GM12878 (cell line): Measurements from ENCODE around the gene ETS1. TPM values are rescaled to one million over a fixed set of nuclear protein-coding genes. Genes with fewer than 3 reads are reported as not detected.

Experiments
- ZBTB4 ChIP-seq: fragments of 450-650 bp; formaldehyde crosslinking; IDR thresholded peaks from 2 replicates; pipeline ENCODE4 v1.4.0; 2022; ENCODE audit warnings: mild to moderate bottlenecking, moderate library complexity
- polyA plus RNA-seq, 11 experiments: library from polyadenylated mRNA; depleted of rRNA in 4 of 11; unstranded in 6 of 11; stranded (reverse) in 5 of 11; fragments of >200 nt; fragmentation: Nextera tagmentation in 4 of 11; fragmentation: Illumina TruSeq in 1 of 11; extraction: Ambion mirVana in 4 of 11; extraction: Trizol in 1 of 11; gene quantifications; 1 replicate in 1 of 11; 2 replicates in 10 of 11; pipeline versions ENCODE4 v1.2.1 to v1.2.3, GENCODE V29; 2011 to 2016; ENCODE audit warnings: inconsistent platforms in 2 of 11, missing spikeins in 2 of 11, low read depth in 1 of 11
- total RNA-seq, 4 experiments: library from RNA; depleted of rRNA in 3 of 4; stranded (reverse); fragments of >200 nt in 3 of 4; fragmentation: Illumina TruSeq in 1 of 4; extraction: Trizol in 1 of 4; gene quantifications; 2 replicates each; pipeline versions ENCODE4 v1.2.1 to v1.2.3, GENCODE V29; 2013 to 2021
- TF ChIP-seq, protein P1 (sequence below): fragments of 450-650 bp; IDR thresholded peaks from 2 replicates; pipeline ENCODE4 v1.6.1; 2017; ENCODE audit warnings: mild to moderate bottlenecking, moderate library complexity

Gene ETS1
- total and polyA plus RNA-seq, 10 of the 15 experiments (the other 5 are each of a cell fraction or from before 2014, with no cell fraction given), result 12.5 to 112 (median 55.5) TPM

DNA sequence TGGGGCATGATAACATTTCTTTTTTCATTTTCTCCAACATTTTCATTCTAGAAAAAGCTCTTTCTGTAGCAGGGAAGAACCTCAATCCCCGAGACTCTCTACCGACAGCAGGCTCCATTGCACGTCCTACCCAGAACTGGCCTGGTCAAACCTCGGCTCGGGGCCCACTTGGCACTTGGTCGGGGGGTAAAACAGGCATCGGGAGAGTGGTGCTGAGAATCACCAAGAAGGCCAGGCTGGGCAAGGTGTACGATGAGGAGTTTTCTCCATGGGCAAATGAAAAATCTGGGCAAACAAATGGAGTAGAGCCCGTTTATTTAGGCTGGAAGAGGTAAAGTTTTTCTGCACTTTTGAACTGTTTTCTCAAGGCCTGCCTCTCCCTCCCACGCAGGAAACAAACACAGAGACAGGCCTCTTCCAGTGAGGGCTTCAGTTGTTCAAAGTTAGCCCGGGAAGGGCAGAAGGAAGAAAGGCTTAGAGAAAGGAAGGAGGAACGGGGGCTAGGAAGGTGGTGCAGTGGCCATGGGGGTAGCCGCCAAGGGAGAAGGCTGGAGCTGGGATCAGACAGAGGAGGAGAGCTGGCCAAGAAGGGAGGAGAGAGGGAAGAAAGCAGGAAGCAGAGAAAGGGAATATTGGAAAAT lies 87.6 kb downstream of the ETS1 start (continued):
- TF ChIP-seq, protein P1, sequence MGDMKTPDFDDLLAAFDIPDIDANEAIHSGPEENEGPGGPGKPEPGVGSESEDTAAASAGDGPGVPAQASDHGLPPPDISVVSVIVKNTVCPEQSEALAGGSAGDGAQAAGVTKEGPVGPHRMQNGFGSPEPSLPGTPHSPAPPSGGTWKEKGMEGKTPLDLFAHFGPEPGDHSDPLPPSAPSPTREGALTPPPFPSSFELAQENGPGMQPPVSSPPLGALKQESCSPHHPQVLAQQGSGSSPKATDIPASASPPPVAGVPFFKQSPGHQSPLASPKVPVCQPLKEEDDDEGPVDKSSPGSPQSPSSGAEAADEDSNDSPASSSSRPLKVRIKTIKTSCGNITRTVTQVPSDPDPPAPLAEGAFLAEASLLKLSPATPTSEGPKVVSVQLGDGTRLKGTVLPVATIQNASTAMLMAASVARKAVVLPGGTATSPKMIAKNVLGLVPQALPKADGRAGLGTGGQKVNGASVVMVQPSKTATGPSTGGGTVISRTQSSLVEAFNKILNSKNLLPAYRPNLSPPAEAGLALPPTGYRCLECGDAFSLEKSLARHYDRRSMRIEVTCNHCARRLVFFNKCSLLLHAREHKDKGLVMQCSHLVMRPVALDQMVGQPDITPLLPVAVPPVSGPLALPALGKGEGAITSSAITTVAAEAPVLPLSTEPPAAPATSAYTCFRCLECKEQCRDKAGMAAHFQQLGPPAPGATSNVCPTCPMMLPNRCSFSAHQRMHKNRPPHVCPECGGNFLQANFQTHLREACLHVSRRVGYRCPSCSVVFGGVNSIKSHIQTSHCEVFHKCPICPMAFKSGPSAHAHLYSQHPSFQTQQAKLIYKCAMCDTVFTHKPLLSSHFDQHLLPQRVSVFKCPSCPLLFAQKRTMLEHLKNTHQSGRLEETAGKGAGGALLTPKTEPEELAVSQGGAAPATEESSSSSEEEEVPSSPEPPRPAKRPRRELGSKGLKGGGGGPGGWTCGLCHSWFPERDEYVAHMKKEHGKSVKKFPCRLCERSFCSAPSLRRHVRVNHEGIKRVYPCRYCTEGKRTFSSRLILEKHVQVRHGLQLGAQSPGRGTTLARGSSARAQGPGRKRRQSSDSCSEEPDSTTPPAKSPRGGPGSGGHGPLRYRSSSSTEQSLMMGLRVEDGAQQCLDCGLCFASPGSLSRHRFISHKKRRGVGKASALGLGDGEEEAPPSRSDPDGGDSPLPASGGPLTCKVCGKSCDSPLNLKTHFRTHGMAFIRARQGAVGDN, result no peak
- no peak for TF ChIP-seq ZBTB4 (CRISPR knock-in tag)
